K562 (cell line): ENCODE results near the gene LRRC37A3. TPM values are rescaled to one million over a fixed set of nuclear protein-coding genes. Genes with fewer than 3 reads are reported as not detected.
A peak's percentile ranks its signal among the peaks of the same experiment; 100 is the strongest.
"Not testable (repeated sequence)": the region's sequence is repeated elsewhere in the genome, so short reads cannot be mapped to it uniquely, and the experiment has no call there.

ENCODE experiments used
- ATAC-seq: fragments of 200-7000 bp; cut with Tn5 transposase; 3 replicates; pipeline ENCODE4 v1.9.1; 2020; ENCODE audit warnings: moderate library complexity
- BruUV-seq: library from RNA; stranded (reverse); fragments of 400-500 nt; replicated peaks from 2 replicates; lab custom pipeline; 2021; lab: Mats Ljungman, UMichigan
- CTCF ChIA-PET: fragments of 300-600 bp; formaldehyde crosslinking; extraction: SDS; loops from one replicate; lab custom pipeline; 2021; ENCODE audit warnings: low intra/inter-chr PET ratio; lab: Yijun Ruan, JAX
- POLR2A ChIA-PET: fragments of 300-600, 350-650 bp; sonication (Branson Sonifier 250); formaldehyde crosslinking; extraction: SDS; loops from one replicate; lab custom pipeline; 2021; ENCODE audit warnings: antibody characterized with exemption, inconsistent platforms; lab: Yijun Ruan, JAX
- DNase-seq, 4 experiments: peaks; one replicate each; pipeline versions ENCODE4 v3.0.0 to v3.0.0-alpha.2; 2011 to 2018; ENCODE audit warnings: low spot score in 3 of 4, mixed read lengths in 3 of 4; ENCODE audit errors: extremely low read depth in 1 of 4
- FAIRE-seq: peaks from 2 replicates; lab custom pipeline; 2011; peaks lifted over from hg19 to GRCh38; lab: Jason Lieb, UNC
- H2AFZ ChIP-seq: 2 replicates; pipeline ENCODE4 v1.6.0; 2011; ENCODE audit warnings: low read depth, low read length, control low read depth, inconsistent platforms
- H3K27ac ChIP-seq: fragments of 200-600 bp; 3 replicates; pipeline ENCODE4 v1.8.0; 2011; ENCODE audit warnings: low read depth, mild to moderate bottlenecking, control low read depth, inconsistent platforms, low read length, moderate library complexity, mixed read lengths; ENCODE audit errors: extremely low read depth
- H3K27me3 ChIP-seq, 2 experiments: fragments of 300-600 bp in 1 of 2; 2 replicates in 1 of 2; 3 replicates in 1 of 2; pipeline versions ENCODE4 v1.6.0 to v1.8.0; 2011; ENCODE audit warnings: inconsistent platforms in 2 of 2, low read length in 2 of 2, mild to moderate bottlenecking in 1 of 2, mixed read lengths in 1 of 2, moderate library complexity in 1 of 2; ENCODE audit not compliant: control insufficient read depth in 2 of 2, insufficient read depth in 2 of 2
- H3K36me3 ChIP-seq: fragments of 300-600 bp; 3 replicates; pipeline ENCODE4 v1.8.0; 2011; ENCODE audit warnings: mild to moderate bottlenecking, low read length, inconsistent platforms; ENCODE audit not compliant: control insufficient read depth, insufficient read depth
- H3K4me1 ChIP-seq, 2 experiments: fragments of 200-600 bp in 1 of 2; replicated peaks in 1 of 2; 2 replicates in 1 of 2; 3 replicates in 1 of 2; pipeline versions ENCODE4 v1.5.1 to v1.8.0; 2011; ENCODE audit warnings: inconsistent platforms in 2 of 2, low read length in 2 of 2, mild to moderate bottlenecking in 1 of 2, mixed read lengths in 1 of 2, moderate library complexity in 1 of 2; ENCODE audit not compliant: control insufficient read depth in 2 of 2, insufficient read depth in 2 of 2
- H3K4me2 ChIP-seq: 2 replicates; pipeline ENCODE4 v1.6.1; 2011; ENCODE audit warnings: low read length, control low read depth, inconsistent platforms, mixed read lengths; ENCODE audit not compliant: insufficient read depth
- H3K4me3 ChIP-seq: fragments of 200-600 bp; sonication (generic), shearing (Covaris generic); 2 replicates; pipeline ENCODE4 v1.5.1; 2016; ENCODE audit warnings: control low read depth, inconsistent platforms
- H3K79me2 ChIP-seq: fragments of 200-600 bp; 3 replicates; pipeline ENCODE4 v1.8.0; 2011; ENCODE audit warnings: low read length, inconsistent platforms; ENCODE audit not compliant: control insufficient read depth, insufficient read depth
- H3K9ac ChIP-seq, 2 experiments: 2 replicates each; pipeline versions ENCODE4 v1.6.0 to v1.6.1; 2011; ENCODE audit warnings: low read depth in 2 of 2, low read length in 2 of 2, control low read depth in 1 of 2, inconsistent platforms in 1 of 2, mild to moderate bottlenecking in 1 of 2, mixed read lengths in 1 of 2; ENCODE audit not compliant: insufficient read depth in 1 of 2
- H3K9me1 ChIP-seq: one replicate; pipeline ENCODE4 v1.6.0; 2011; ENCODE audit warnings: inconsistent platforms, mild to moderate bottlenecking, low read length, moderate library complexity; ENCODE audit not compliant: control insufficient read depth, insufficient read depth
- H3K9me3 ChIP-seq: replicated peaks from 2 replicates; pipeline ENCODE4 v1.5.1; 2011; ENCODE audit warnings: low read depth, low read length, inconsistent platforms; ENCODE audit not compliant: control insufficient read depth, insufficient read depth
- H4K20me1 ChIP-seq: replicated peaks from 2 replicates; pipeline ENCODE4 v1.6.1; 2011; ENCODE audit warnings: low read length, inconsistent platforms, mixed read lengths; ENCODE audit not compliant: control insufficient read depth, insufficient read depth
- MTA3 ChIP-seq: fragments of 450-650 bp; formaldehyde crosslinking; IDR thresholded peaks from 2 replicates; pipeline ENCODE4 v1.6.1; 2017; ENCODE audit warnings: mild to moderate bottlenecking, borderline replicate concordance
- NR2C2 ChIP-seq, 2 experiments: fragments of 200-800 bp in 1 of 2; sonication (Bioruptor generic) in 1 of 2; sonication (generic) in 1 of 2; formaldehyde crosslinking in 1 of 2; IDR thresholded peaks; 2 replicates each; pipeline versions ENCODE4 v1.6.1 to v1.8.0; 2016 to 2022; ENCODE audit warnings: mild to moderate bottlenecking in 1 of 2, missing compliant biosample characterization in 1 of 2, missing genetic modification characterization in 1 of 2, missing genetic modification reagents in 1 of 2
- NR4A1 ChIP-seq, 2 experiments: fragments of 250-450 bp in 1 of 2; fragments of 450-650 bp in 1 of 2; sonication (Bioruptor Pico) in 1 of 2; IDR thresholded peaks; 2 replicates each; pipeline versions ENCODE4 v1.4.0 to v1.6.1; 2016 to 2020; ENCODE audit warnings: mild to moderate bottlenecking in 2 of 2, missing compliant biosample characterization in 1 of 2, missing genetic modification characterization in 1 of 2, moderate library complexity in 1 of 2
- POLR2H ChIP-seq: IDR thresholded peaks from 2 replicates; pipeline ENCODE4 v1.6.1; 2016; ENCODE audit warnings: missing genetic modification characterization, low read depth, mild to moderate bottlenecking, control low read depth, missing compliant biosample characterization, moderate library complexity
- RAD21 ChIP-seq, 2 experiments: fragments of 250-450 bp in 1 of 2; fragments of 450-650 bp in 1 of 2; sonication (Bioruptor Pico) in 1 of 2; formaldehyde crosslinking in 1 of 2; IDR thresholded peaks in 1 of 2; conservative IDR thresholded peaks in 1 of 2; 2 replicates each; pipeline versions ENCODE4 v1.4.0 to v1.8.0; 2020 to 2022; ENCODE audit warnings: mild to moderate bottlenecking in 2 of 2, moderate library complexity in 1 of 2
- ZNF311 ChIP-seq: fragments of 250-450 bp; sonication (Bioruptor Pico); IDR thresholded peaks from 2 replicates; pipeline ENCODE4 v1.4.0; 2020; ENCODE audit warnings: mild to moderate bottlenecking, moderate library complexity
- WGBS: fragments of 100-300 bp; shearing (Covaris generic); methylation state at CpG from one replicate; pipeline ENCODE4 v1.1.6; 2016; ENCODE audit warnings: low coverage, mixed read lengths; ENCODE audit not compliant: insufficient coverage; ENCODE audit errors: missing lambda C conversion rate; 5-methylcytosine and 5-hydroxymethylcytosine counted together
- in situ Hi-C: fragments of 300-500 bp; cut with MboI; formaldehyde crosslinking; loops from 4 replicates; pipeline ENCODE4 v1.15.0; 2018; ENCODE audit warnings: inconsistent platforms, mixed read lengths
- intact Hi-C: fragments of 100-400 bp; cut with micrococcal nuclease; formaldehyde crosslinking; loops from 2 replicates; pipeline ENCODE4 v1.14.2; 2022
- polyA plus RNA-seq, 8 experiments: library from polyadenylated mRNA; depleted of rRNA in 4 of 8; stranded (reverse) in 5 of 8; unstranded in 3 of 8; fragments of >200 nt; fragmentation: Nextera tagmentation in 2 of 8; fragmentation: Illumina TruSeq in 1 of 8; extraction: Ambion mirVana in 2 of 8; extraction: Trizol in 1 of 8; gene quantifications; 2 replicates each; pipeline versions ENCODE4 v1.2.1 to v1.2.3, GENCODE V29; 2011 to 2014; ENCODE audit warnings: inconsistent platforms in 1 of 8, missing spikeins in 1 of 8
- total RNA-seq, 7 experiments: library from RNA; depleted of rRNA in 6 of 7; stranded (reverse); fragments of >200 nt in 6 of 7; fragmentation: Illumina TruSeq in 2 of 7; extraction: Trizol in 2 of 7; gene quantifications; 2 replicates each; pipeline versions ENCODE4 v1.2.1 to v1.2.3, GENCODE V29; 2011 to 2021; ENCODE audit warnings: low replicate concordance in 1 of 7

Gene LRRC37A3
- total and polyA plus RNA-seq, 9 of the 15 experiments (the other 6 are each of a cell fraction or from before 2014, with no cell fraction given) = 0.14 to 5.9 (median 2.2) TPM

DNA sequence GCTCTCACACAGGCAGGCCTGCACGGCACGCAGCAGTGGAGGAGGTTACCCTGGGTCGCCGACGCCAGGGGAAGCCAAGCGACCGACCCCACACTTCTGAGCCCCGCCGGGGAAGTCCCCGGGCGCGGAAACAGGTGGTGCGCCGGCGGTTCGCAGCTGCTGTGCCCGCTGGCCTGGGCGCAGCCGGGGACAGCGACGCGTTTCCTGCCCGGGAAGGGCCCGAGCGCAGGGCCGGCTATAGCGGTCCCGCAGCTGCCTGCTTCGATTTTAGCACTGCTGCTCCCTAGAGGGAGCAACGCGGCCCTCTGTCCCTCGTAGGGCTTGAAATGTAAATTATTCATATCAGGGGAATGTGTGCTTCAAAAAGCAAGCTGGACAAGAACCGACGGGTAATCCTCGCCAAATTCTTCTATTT, 46.6 kb upstream of the LRRC37A3 start (continued):
- peak; percentile 70; the same call in 1 of the 2 replicates for TF ChIP-seq MTA3
- not testable (repeated sequence) for TF ChIP-seq NR2C2 (CRISPR knock-in tag; IDR thresholded peaks at IDR 0.05)
- TF ChIP-seq NR2C2 (tag; IDR thresholded peaks at IDR 0.05) = peak; percentile 46; the same call in 1 of the 2 replicates

DNA sequence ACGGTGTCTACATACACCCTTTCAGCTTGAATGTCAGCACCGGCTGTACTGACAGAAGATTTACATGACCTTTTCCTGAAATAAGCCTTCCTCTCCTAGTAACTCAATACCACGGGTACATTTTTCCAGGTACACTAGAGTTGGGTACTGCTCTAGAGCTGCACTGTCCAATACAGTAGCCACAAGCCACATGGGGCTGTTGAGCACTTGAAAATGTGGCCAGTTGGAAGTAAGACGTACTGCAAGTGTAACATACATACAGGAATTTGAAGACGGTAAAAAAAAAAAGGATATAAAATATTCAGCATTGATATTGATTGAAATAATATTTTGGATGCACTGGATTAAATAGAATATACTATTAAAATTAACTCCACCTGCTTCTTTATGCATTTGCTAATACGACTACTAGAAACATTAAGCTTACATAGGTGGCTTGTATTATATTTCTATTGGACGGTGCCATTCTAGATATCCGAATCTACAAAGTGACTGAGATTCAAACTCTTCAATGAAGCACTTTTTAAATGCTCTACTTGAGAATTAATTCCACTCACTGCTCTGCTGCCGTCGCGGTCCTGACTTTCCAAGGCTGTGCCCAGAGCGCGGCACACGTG, 46.1 kb upstream of the LRRC37A3 start:
- H3K27me3 ChIP-seq; H3K9me1 ChIP-seq; BruUV-seq; H3K36me3 ChIP-seq; H3K79me2 ChIP-seq; H3K9me3 ChIP-seq; H4K20me1 ChIP-seq; CTCF ChIA-PET; FAIRE-seq; TF ChIP-seq NR4A1 (CRISPR knock-in tag; IDR thresholded peaks at IDR 0.05): not testable (repeated sequence)
- Histone ChIP-seq H3K27ac (peak overlapping the region; percentile 57), H3K4me2 (peak overlapping the region; percentile 67), H3K4me3 (peak overlapping the region; percentile 23; the same call in 1 of the 2 replicates), H3K4me1 (peaks cover 6 to 11% of the 10 kb centered on the region in 2 experiments), H3K9ac (peak overlapping the region; percentile 61 to 85), H2AFZ (peak overlapping the region; percentile 87)
- WGBS = 13% methylated on average over 8 of the region's 14 CpGs
- TF ChIP-seq ZNF311 (0 out of 2 replicates have a peak, but pooled peaks have one; percentile 13), RAD21 (CRISPR knock-in tag; conservative IDR thresholded peaks at IDR 0.05 in 1 of 2, IDR thresholded peaks at IDR 0.05 in 1 of 2) (0 out of 4 replicates have a peak, but pooled peaks of 1 of the 2 experiments have one; percentile 11), NR4A1 (tag; IDR thresholded peaks at IDR 0.05) (0 out of 2 replicates have a peak, but pooled peaks have one; percentile 40), POLR2H (tag) (0 out of 2 replicates have a peak, but pooled peaks have one; percentile 11)
- POLR2A ChIA-PET = interaction anchor here (0.6 to 1.4 kb wide), 4 partner anchors 10 to 852 kb away, joined by 3 to 6 read pairs (median 4); no protein-coding TSS in a partner anchor
- ATAC-seq (peak; percentile 75), DNase-seq (peak in 1 of 4 experiments; percentile 57)
- in situ Hi-C loops (loop anchor here (10.0 to 25.0 kb wide), 3 partner anchors 229 to 653 kb away; no protein-coding TSS in a partner anchor), intact Hi-C loops (loop anchor here (10.0 kb wide), 1 partner anchor 139 kb away; no protein-coding TSS in a partner anchor)
